Measurements from ENCODE around the gene ANKRD50.

ANKRD50 gene

GRCh38 chr4:124636788-124637187 is 75.7 kb downstream of the ANKRD50 start:
- DNase-seq (ENCODE audit: low read depth): no peak

- DNase-seq (ENCODE audit: low read depth): no peak
Measured at GRCh38 chr4:124635331-124635730, 77.2 kb downstream of the ANKRD50 start.

GRCh38 chr4:124633285-124633941 is 79.1 kb downstream of the ANKRD50 start:
- DNase-seq (ENCODE audit: low read depth): no peak

GRCh38 chr4:124632439-124632838 is 80.1 kb downstream of the ANKRD50 start:
- DNase-seq (ENCODE audit: low read depth): no peak

GRCh38 chr4:124631760-124632159 is 80.8 kb downstream of the ANKRD50 start:
- no peak for DNase-seq (ENCODE audit: low read depth)

- DNase-seq (ENCODE audit: low read depth): no peak
Measured at GRCh38 chr4:124629681-124630080, 82.9 kb downstream of the ANKRD50 start.
